ENCODE results near the gene QSOX1. TPM values are rescaled to one million over a fixed set of nuclear protein-coding genes. Genes with fewer than 3 reads are reported as not detected.

The QSOX1 gene
- total RNA-seq, 1 experiment from 2014 or later = 69.0 TPM

- Histone ChIP-seq H3K4me1 (ENCODE audit: insufficient read depth, low read length, poor library complexity, severe bottlenecking) (no peaks in the 10 kb centered on the region), H3K27me3 (replicated peaks; ENCODE audit: insufficient read depth, low read depth, low read length, poor library complexity) (no peaks in the 10 kb centered on the region), H3K27ac (ENCODE audit: low read depth, low read length, poor library complexity, severe bottlenecking) (no peak overlapping the region), H3K4me3 (ENCODE audit: low read depth, low read length, poor library complexity, severe bottlenecking) (no peak overlapping the region), H3K9me3 (ENCODE audit: low read depth, low read length, poor library complexity, severe bottlenecking) (no peaks in the 10 kb centered on the region), H3K36me3 (ENCODE audit: insufficient read depth, low read length, poor library complexity, severe bottlenecking) (no peaks in the 10 kb centered on the region)
- CTCF ChIA-PET = interaction anchor here (0.7 to 1.5 kb wide), 10 partner anchors 9 to 374 kb away, joined by 3 to 11 read pairs (median 4); no protein-coding TSS in a partner anchor
- no TSS peak for BruUV-seq (replicated peaks)
- intact Hi-C loops (cut with micrococcal nuclease; ENCODE audit: unreplicated experiment) = loop anchor here (1.0 to 2.0 kb wide), 2 partner anchors 228 to 291 kb away; no protein-coding TSS in a partner anchor
- POLR2A ChIA-PET (ENCODE audit: low non-redundant PET) = no interaction called here
- peak; percentile 85 for TF ChIP-seq CTCF (conservative IDR thresholded peaks at IDR 0.05; ENCODE audit: low read depth, low read length)
- no peak for TF ChIP-seq EZH2 (IDR thresholded peaks at IDR 0.05; ENCODE audit: borderline replicate concordance, low read depth, low read length, poor library complexity, severe bottlenecking)
- peak; percentile 72 for DNase-seq (ENCODE audit: low spot score)
Observed at GRCh38 chr1:180188091-180188506, 33.4 kb downstream of the QSOX1 start.

- intact Hi-C loops (cut with micrococcal nuclease; ENCODE audit: unreplicated experiment) = loop anchor here (1.0 to 2.0 kb wide), 2 partner anchors 228 to 290 kb away; no protein-coding TSS in a partner anchor
- H3K4me1 ChIP-seq (ENCODE audit: insufficient read depth, low read length, poor library complexity, severe bottlenecking) = no peaks in the 10 kb centered on the region
- no TSS peak for BruUV-seq (replicated peaks)
- no peaks in the 10 kb centered on the region for H3K36me3 ChIP-seq (ENCODE audit: insufficient read depth, low read length, poor library complexity, severe bottlenecking)
- no peak for TF ChIP-seq CTCF (conservative IDR thresholded peaks at IDR 0.05; ENCODE audit: low read depth, low read length)
- TF ChIP-seq EZH2 (IDR thresholded peaks at IDR 0.05; ENCODE audit: borderline replicate concordance, low read depth, low read length, poor library complexity, severe bottlenecking) = no peak
- no peak overlapping the region for H3K4me3 ChIP-seq (ENCODE audit: low read depth, low read length, poor library complexity, severe bottlenecking)
- no peaks in the 10 kb centered on the region for H3K9me3 ChIP-seq (ENCODE audit: low read depth, low read length, poor library complexity, severe bottlenecking)
- H3K27me3 ChIP-seq (replicated peaks; ENCODE audit: insufficient read depth, low read depth, low read length, poor library complexity) = no peaks in the 10 kb centered on the region
- CTCF ChIA-PET = interaction anchor here (0.7 to 1.5 kb wide), 8 partner anchors 8 to 374 kb away, joined by 3 to 11 read pairs (median 4); no protein-coding TSS in a partner anchor
- POLR2A ChIA-PET (ENCODE audit: low non-redundant PET) = no interaction called here
- no peak overlapping the region for H3K27ac ChIP-seq (ENCODE audit: low read depth, low read length, poor library complexity, severe bottlenecking)
- no peak for DNase-seq (ENCODE audit: low spot score)
Observed at GRCh38 chr1:180188684-180189175, 34.1 kb downstream of the QSOX1 start.

GRCh38 chr1:180190091-180190490 lies 35.4 kb downstream of the QSOX1 start:
- intact Hi-C loops (cut with micrococcal nuclease; ENCODE audit: unreplicated experiment) = no loop called here

More at GRCh38 chr1:180190091-180190490, 35.4 kb downstream of the QSOX1 start:
- H3K9me3 ChIP-seq (ENCODE audit: low read depth, low read length, poor library complexity, severe bottlenecking) = no peaks in the 10 kb centered on the region
- no peak overlapping the region for H3K4me3 ChIP-seq (ENCODE audit: low read depth, low read length, poor library complexity, severe bottlenecking)
- no peaks in the 10 kb centered on the region for H3K36me3 ChIP-seq (ENCODE audit: insufficient read depth, low read length, poor library complexity, severe bottlenecking)
- no peak for DNase-seq (ENCODE audit: low spot score)
- TF ChIP-seq CTCF (conservative IDR thresholded peaks at IDR 0.05; ENCODE audit: low read depth, low read length) (no peak), EZH2 (IDR thresholded peaks at IDR 0.05; ENCODE audit: borderline replicate concordance, low read depth, low read length, poor library complexity, severe bottlenecking) (no peak)
- H3K27ac ChIP-seq (ENCODE audit: low read depth, low read length, poor library complexity, severe bottlenecking) = no peak overlapping the region
- no peaks in the 10 kb centered on the region for H3K4me1 ChIP-seq (ENCODE audit: insufficient read depth, low read length, poor library complexity, severe bottlenecking)
- POLR2A ChIA-PET (ENCODE audit: low non-redundant PET) = no interaction called here
- H3K27me3 ChIP-seq (replicated peaks; ENCODE audit: insufficient read depth, low read depth, low read length, poor library complexity) = no peaks in the 10 kb centered on the region
- BruUV-seq (replicated peaks) = no TSS peak
- CTCF ChIA-PET = no interaction called here
